A549 (cell line): Measurements from ENCODE around the gene FUT7. TPM values are rescaled to one million over a fixed set of nuclear protein-coding genes. Genes with fewer than 3 reads are reported as not detected.

Source experiments
- ATAC-seq, 2 experiments: fragments of 200-7000 bp in 1 of 2; fragments of >200 bp in 1 of 2; cut with Nextera tagmentation in 1 of 2; cut with Tn5 transposase in 1 of 2; 3 replicates each; pipeline versions ENCODE4 v1.8.0 to v1.9.1; 2018 to 2020; ENCODE audit warnings: mild to moderate bottlenecking in 1 of 2, moderate library complexity in 1 of 2
- CTCF ChIA-PET: fragments of 300-600 bp; sonication (Branson Sonifier 250); formaldehyde crosslinking; extraction: SDS; loops from one replicate; lab custom pipeline; 2021; ENCODE audit warnings: antibody characterized with exemption, inconsistent platforms; lab: Yijun Ruan, JAX
- POLR2A ChIA-PET: fragments of 350-600 bp; formaldehyde crosslinking; extraction: SDS; loops from one replicate; lab custom pipeline; 2021; ENCODE audit warnings: antibody characterized with exemption, inconsistent platforms; lab: Yijun Ruan, JAX
- DNase-seq, 2 experiments: peaks; one replicate each; pipeline versions ENCODE4 v3.0.0 to v3.0.0-alpha.2; 2011 to 2016; ENCODE audit warnings: low read depth in 1 of 2, low spot score in 1 of 2
- FAIRE-seq: peaks from 2 replicates; lab custom pipeline; 2011; peaks lifted over from hg19 to GRCh38; lab: Jason Lieb, UNC
- H3K27ac ChIP-seq, 2 experiments: fragments of >200 bp; sonication (Bioruptor Twin); formaldehyde crosslinking; 3 replicates each; pipeline ENCODE4 v1.5.1; 2016 to 2017
- H3K4me1 ChIP-seq: fragments of >200 bp; sonication (Bioruptor Twin); formaldehyde crosslinking; 3 replicates; pipeline ENCODE4 v1.6.1; 2016
- H3K4me2 ChIP-seq: fragments of >200 bp; sonication (Bioruptor Twin); formaldehyde crosslinking; 3 replicates; pipeline ENCODE4 v1.6.1; 2016
- H3K4me3 ChIP-seq: fragments of >200 bp; sonication (Bioruptor Twin); formaldehyde crosslinking; 3 replicates; pipeline ENCODE4 v1.5.1; 2016
- H3K9me3 ChIP-seq: fragments of >200 bp; sonication (Bioruptor Twin); formaldehyde crosslinking; 3 replicates; pipeline ENCODE4 v1.6.1; 2016
- CBX2 ChIP-seq: fragments of 200-600 bp; sonication (generic); IDR thresholded peaks from 2 replicates; pipeline ENCODE4 v1.6.1; 2016; ENCODE audit warnings: low read depth, mild to moderate bottlenecking, borderline replicate concordance
- CBX8 ChIP-seq: fragments of 200-600 bp; sonication (generic); IDR thresholded peaks from 2 replicates; pipeline ENCODE4 v1.6.1; 2016
- CHD2 ChIP-seq: fragments of 150-350 bp; IDR thresholded peaks from 2 replicates; pipeline ENCODE4 v1.6.1; 2014; ENCODE audit warnings: low read length; ENCODE audit not compliant: partially characterized antibody
- CHD4 ChIP-seq: fragments of 200-600 bp; sonication (generic); IDR thresholded peaks from 2 replicates; pipeline ENCODE4 v1.6.1; 2016; ENCODE audit warnings: antibody characterized with exemption, mild to moderate bottlenecking, borderline replicate concordance
- EHF ChIP-seq: fragments of 250-450 bp; sonication (Bioruptor Pico); IDR thresholded peaks from 2 replicates; pipeline ENCODE4 v1.5.0; 2020; ENCODE audit warnings: mild to moderate bottlenecking
- FOSB ChIP-seq: fragments of 250-450 bp; sonication (Bioruptor Pico); IDR thresholded peaks from 2 replicates; pipeline ENCODE4 v1.5.0; 2020; ENCODE audit warnings: mild to moderate bottlenecking, moderate library complexity
- FOSL2 ChIP-seq, 2 experiments: fragments of 450-650 bp in 1 of 2; fragments of >200 bp in 1 of 2; sonication (Bioruptor Twin) in 1 of 2; formaldehyde crosslinking; IDR thresholded peaks; 2 replicates each; pipeline versions ENCODE4 v1.5.0 to v1.6.1; 2016 to 2020; ENCODE audit warnings: mild to moderate bottlenecking in 1 of 2, moderate library complexity in 1 of 2
- GATA3 ChIP-seq: IDR thresholded peaks from 2 replicates; pipeline ENCODE4 v1.6.1; 2012; ENCODE audit warnings: borderline replicate concordance
- HDAC2 ChIP-seq: fragments of 200-600 bp; sonication (generic); IDR thresholded peaks from 2 replicates; pipeline ENCODE4 v1.6.1; 2016
- HES2 ChIP-seq: fragments of >200 bp; sonication (Bioruptor Twin); formaldehyde crosslinking; IDR thresholded peaks from 2 replicates; pipeline ENCODE4 v1.6.1; 2016
- HEYL ChIP-seq: fragments of 250-450 bp; sonication (Bioruptor Pico); IDR thresholded peaks from 2 replicates; pipeline ENCODE4 v1.8.0; 2021; ENCODE audit warnings: mild to moderate bottlenecking, moderate library complexity
- HMGXB4 ChIP-seq: fragments of 250-450 bp; sonication (Bioruptor Pico); IDR thresholded peaks from 2 replicates; pipeline ENCODE4 v1.5.0; 2021; ENCODE audit warnings: mild to moderate bottlenecking, moderate library complexity, borderline replicate concordance
- HOXA7 ChIP-seq: fragments of 250-450 bp; sonication (Bioruptor Pico); IDR thresholded peaks from 2 replicates; pipeline ENCODE4 v1.5.0; 2020; ENCODE audit warnings: mild to moderate bottlenecking, moderate library complexity
- HOXB13 ChIP-seq: fragments of 250-450 bp; sonication (Bioruptor Pico); IDR thresholded peaks from 2 replicates; pipeline ENCODE4 v1.5.0; 2020; ENCODE audit warnings: low read depth, mild to moderate bottlenecking, moderate library complexity
- JUNB ChIP-seq: fragments of >200 bp; sonication (Bioruptor Twin); formaldehyde crosslinking; IDR thresholded peaks from 2 replicates; pipeline ENCODE4 v1.6.1; 2016
- KDM1A ChIP-seq: fragments of 200-600 bp; sonication (generic); IDR thresholded peaks from 2 replicates; pipeline ENCODE4 v1.6.1; 2016; ENCODE audit warnings: low read depth, mild to moderate bottlenecking
- KDM5A ChIP-seq: fragments of 200-600 bp; sonication (generic); IDR thresholded peaks from 2 replicates; pipeline ENCODE4 v1.6.1; 2016; ENCODE audit warnings: antibody characterized with exemption, mild to moderate bottlenecking
- MYC ChIP-seq: IDR thresholded peaks from 2 replicates; pipeline ENCODE4 v1.6.1; 2012; ENCODE audit warnings: mild to moderate bottlenecking, inconsistent platforms, low read length, improper control_type of control experiment, borderline replicate concordance
- NFE2L2 ChIP-seq: fragments of 150-350 bp; conservative IDR thresholded peaks from 2 replicates; pipeline ENCODE4 v1.6.1; 2014; ENCODE audit warnings: low read length
- NPAS2 ChIP-seq: fragments of 250-450 bp; sonication (Bioruptor Pico); IDR thresholded peaks from 2 replicates; pipeline ENCODE4 v1.8.0; 2022; ENCODE audit warnings: mild to moderate bottlenecking, moderate library complexity, borderline replicate concordance
- PBX3 ChIP-seq: IDR thresholded peaks from 2 replicates; pipeline ENCODE4 v1.6.1; 2012
- PHF8 ChIP-seq: fragments of 200-600 bp; sonication (generic); IDR thresholded peaks from 2 replicates; pipeline ENCODE4 v1.6.1; 2016; ENCODE audit warnings: low read depth, mild to moderate bottlenecking, antibody characterized with exemption, moderate library complexity, borderline replicate concordance
- POLR2A ChIP-seq: IDR thresholded peaks from 2 replicates; pipeline ENCODE4 v1.6.1; 2012; ENCODE audit warnings: mild to moderate bottlenecking, low read length
- POLR2AphosphoS2 ChIP-seq: conservative IDR thresholded peaks from 2 replicates; pipeline ENCODE4 v1.6.1; 2012; ENCODE audit warnings: low read length, improper control_type of control experiment, inconsistent platforms
- RAD21 ChIP-seq, 2 experiments: fragments of >200 bp in 1 of 2; sonication (Bioruptor Twin) in 1 of 2; formaldehyde crosslinking in 1 of 2; IDR thresholded peaks in 1 of 2; conservative IDR thresholded peaks in 1 of 2; 2 replicates in 1 of 2; 3 replicates in 1 of 2; pipeline ENCODE4 v1.6.1; 2012 to 2018; ENCODE audit warnings: inconsistent platforms in 1 of 2
- RFX5 ChIP-seq: fragments of 450-650 bp; IDR thresholded peaks from 2 replicates; pipeline ENCODE4 v1.7.1; 2014; ENCODE audit warnings: antibody characterized with exemption, mild to moderate bottlenecking, moderate library complexity
- TP53 ChIP-seq: fragments of 250-450 bp; sonication (Bioruptor Pico); IDR thresholded peaks from 2 replicates; pipeline ENCODE4 v1.5.0; 2021; ENCODE audit warnings: mild to moderate bottlenecking, moderate library complexity
- USF2 ChIP-seq: fragments of 450-650 bp; IDR thresholded peaks from 2 replicates; pipeline ENCODE4 v1.6.1; 2014; ENCODE audit warnings: antibody characterized with exemption
- WGBS: methylation state at CpG from one replicate; pipeline ENCODE4 v1.1.6; 2017; ENCODE audit errors: missing lambda C conversion rate; 5-methylcytosine and 5-hydroxymethylcytosine counted together
- polyA plus RNA-seq, 4 experiments: library from polyadenylated mRNA; depleted of rRNA in 3 of 4; stranded (reverse); fragments of >200 nt; fragmentation: RNase III in 1 of 4; extraction: RNeasy Plus Mini Kit Qiagen cat#74134 plus additional on column Dnase treatment in 1 of 4; gene quantifications; 2 replicates in 3 of 4; 3 replicates in 1 of 4; pipeline ENCODE4 v1.2.3, GENCODE V29; 2011 to 2017

FUT7 gene
- polyA plus RNA-seq, 2 of the 4 experiments (the other 2 are of a cell fraction), result not detected

- ChIA-PET POLR2A (no interaction called here), CTCF (interaction anchor here (0.7 to 12.9 kb wide), 6 partner anchors 12 to 230 kb away, joined by 3 to 169 read pairs (median 4); partner anchors contain the start of genes ABCA2, AJM1 and FUT7)
- no peak overlapping the region for H3K4me3 ChIP-seq
- no peak overlapping the region for H3K4me2 ChIP-seq
- no peak overlapping the region for H3K27ac ChIP-seq
- WGBS, result 95% methylated on average over 35 of the region's 45 CpGs
- TF ChIP-seq KDM1A (no peak), EHF (CRISPR knock-in tag) (no peak), CHD4 (no peak), CHD2 (no peak), KDM5A (no peak), HOXA7 (no peak), PBX3 (no peak), USF2 (no peak), FOSL2 (IDR thresholded peaks at IDR 0.05) (no peak), FOSL2 (CRISPR knock-in tag; IDR thresholded peaks at IDR 0.05) (no peak), NFE2L2 (no peak), CBX8 (no peak), POLR2A (no peak), CBX2 (no peak), JUNB (no peak)
- no peak for DNase-seq
- FAIRE-seq, result no peak
- H3K9me3 ChIP-seq, result no peaks in the 10 kb centered on the region
- ATAC-seq, result no peak
- H3K4me1 ChIP-seq, result peaks cover 6% of the 10 kb centered on the region; the same call in 2 of the 3 replicates
Observed at GRCh38 chr9:137017791-137018497, 13.9 kb downstream of the FUT7 start.

GRCh38 chr9:137017071-137017470 lies 14.8 kb downstream of the FUT7 start:
- Histone ChIP-seq H3K4me3 (no peak overlapping the region), H3K4me2 (no peak overlapping the region), H3K4me1 (no peaks in the 10 kb centered on the region), H3K9me3 (no peaks in the 10 kb centered on the region), H3K27ac (no peak overlapping the region)
- DNase-seq (no peak), FAIRE-seq (no peak), ATAC-seq (no peak)
- POLR2A ChIA-PET, result no interaction called here
- 93% methylated on average over 21 of the region's 28 CpGs for WGBS
- CTCF ChIA-PET, result interaction anchor here (0.8 to 7.6 kb wide), 5 partner anchors 13 to 51 kb away, joined by 3 to 62 read pairs (median 6); partner anchors contain the start of genes ABCA2, FUT7 and NPDC1
- TF ChIP-seq KDM5A (no peak), HMGXB4 (CRISPR knock-in tag) (no peak), HOXB13 (CRISPR knock-in tag) (no peak), NPAS2 (no peak), RFX5 (no peak), FOSB (CRISPR knock-in tag) (no peak), GATA3 (no peak), PHF8 (no peak), PBX3 (no peak), POLR2AphosphoS2 (no peak), MYC (no peak), TP53 (CRISPR knock-in tag) (no peak), HEYL (CRISPR knock-in tag) (no peak), CBX2 (no peak), HDAC2 (no peak), RAD21 (conservative IDR thresholded peaks at IDR 0.05 in 1 of 2, IDR thresholded peaks at IDR 0.05 in 1 of 2) (no peak), HES2 (no peak)
